ENCODE results near the gene WDFY3.

WDFY3 gene

GRCh38 chr4:84792366-84793301 lies 173.9 kb downstream of the WDFY3 start:
- in situ Hi-C loops (cut with HindIII; ENCODE audit: low sequenced_read_pairs): no loop called here
- no peak for DNase-seq (ENCODE audit: low read depth)
- H3K4me3 ChIP-seq (ENCODE audit: low read depth, low read length): no peak overlapping the region
- TF ChIP-seq CTCF (IDR thresholded peaks at IDR 0.05; ENCODE audit: low read depth, low read length, missing control alignments): no peak

DNA sequence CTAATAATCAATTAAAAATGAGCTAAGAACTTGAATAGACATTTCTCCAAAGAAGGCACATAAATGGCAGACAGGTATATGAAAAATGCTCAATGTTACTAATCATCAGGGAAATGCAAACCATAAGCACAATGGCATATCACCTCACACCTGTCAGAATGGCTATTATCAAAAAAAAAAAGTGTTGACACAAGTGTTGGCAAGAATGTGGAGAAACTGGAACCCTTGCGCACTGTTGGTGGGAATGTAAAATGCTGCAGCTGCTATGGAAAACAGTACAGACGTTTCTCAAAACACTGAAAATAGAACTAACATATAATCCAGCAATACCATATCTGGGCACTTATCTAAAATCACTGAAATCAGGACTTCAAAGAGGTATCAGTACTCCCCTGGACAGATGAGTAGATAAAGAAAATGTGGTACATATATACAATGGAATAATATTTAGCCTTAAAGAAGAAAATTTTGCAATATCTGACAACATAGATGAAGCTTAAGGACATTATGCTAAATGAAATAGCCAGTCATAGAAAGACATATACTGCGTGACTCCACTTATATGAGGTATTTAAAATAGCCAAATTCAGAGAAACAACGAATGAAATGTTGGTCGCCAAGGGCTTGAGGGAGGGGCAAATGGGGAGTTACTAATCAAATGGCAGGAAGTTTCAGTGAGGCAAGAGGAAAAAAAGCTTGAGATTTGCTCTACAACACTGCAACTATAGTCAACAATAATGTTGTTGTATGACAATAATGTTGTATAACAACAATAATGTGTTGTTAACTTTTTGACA lies 175.5 kb downstream of the WDFY3 start:
- no peak overlapping the region for H3K4me3 ChIP-seq (ENCODE audit: low read depth, low read length)
- TF ChIP-seq CTCF (IDR thresholded peaks at IDR 0.05; ENCODE audit: low read depth, low read length, missing control alignments): no peak
- no peak for DNase-seq (ENCODE audit: low read depth)
- in situ Hi-C loops (cut with HindIII; ENCODE audit: low sequenced_read_pairs): no loop called here

DNA sequence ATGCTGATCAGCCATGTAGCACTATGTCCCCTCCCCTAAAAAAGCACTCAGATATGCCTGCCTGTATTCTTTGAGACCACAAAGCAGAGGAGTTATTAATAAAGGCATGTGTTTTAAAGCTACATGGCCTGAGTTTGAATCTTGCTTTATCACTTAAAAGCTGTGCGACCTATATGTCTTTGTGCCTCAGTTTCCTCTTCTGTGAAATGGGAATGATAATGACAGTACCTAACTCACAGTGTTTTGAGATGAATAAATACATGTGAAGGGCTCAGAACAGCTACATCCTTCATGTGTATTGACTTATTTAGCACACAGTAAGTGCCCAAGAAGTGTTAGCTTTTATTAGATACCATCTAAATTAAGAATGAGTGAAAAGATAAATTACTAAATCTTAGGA lies 180.0 kb downstream of the WDFY3 start:
- DNase-seq (ENCODE audit: low read depth): no peak
- H3K4me3 ChIP-seq (ENCODE audit: low read depth, low read length): no peak overlapping the region
- in situ Hi-C loops (cut with HindIII; ENCODE audit: low sequenced_read_pairs): no loop called here
- TF ChIP-seq CTCF (IDR thresholded peaks at IDR 0.05; ENCODE audit: low read depth, low read length, missing control alignments): no peak

GRCh38 chr4:84782517-84782916 lies 184.0 kb downstream of the WDFY3 start:
- in situ Hi-C loops (cut with HindIII; ENCODE audit: low sequenced_read_pairs): no loop called here
- no peak overlapping the region for H3K4me3 ChIP-seq (ENCODE audit: low read depth, low read length)
- no peak for DNase-seq (ENCODE audit: low read depth)
- TF ChIP-seq CTCF (IDR thresholded peaks at IDR 0.05; ENCODE audit: low read depth, low read length, missing control alignments): no peak

DNA sequence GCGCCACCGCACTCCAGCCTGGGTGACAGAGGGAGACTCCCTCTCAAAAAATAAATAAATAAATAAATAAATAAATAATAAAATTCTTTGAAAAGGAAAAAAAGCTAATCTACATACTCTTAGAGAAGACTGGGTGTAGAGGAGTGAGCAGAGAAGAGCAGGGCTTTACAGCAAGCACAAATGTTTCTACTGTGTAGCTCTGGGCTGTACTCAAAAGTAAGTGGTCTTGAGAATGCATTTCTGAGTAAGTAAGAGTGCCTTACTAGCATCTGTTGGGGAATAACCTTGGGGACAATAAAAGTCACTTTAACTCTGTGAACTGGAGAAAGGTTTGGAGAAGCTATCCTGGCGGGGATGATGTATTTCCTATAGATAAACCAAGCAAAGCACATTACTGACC lies 185.8 kb downstream of the WDFY3 start:
- H3K4me3 ChIP-seq (ENCODE audit: low read depth, low read length): no peak overlapping the region
- in situ Hi-C loops (cut with HindIII; ENCODE audit: low sequenced_read_pairs): no loop called here
- DNase-seq (ENCODE audit: low read depth): no peak
- no peak for TF ChIP-seq CTCF (IDR thresholded peaks at IDR 0.05; ENCODE audit: low read depth, low read length, missing control alignments)

GRCh38 chr4:84778041-84778440 lies 188.4 kb downstream of the WDFY3 start:
- in situ Hi-C loops (cut with HindIII; ENCODE audit: low sequenced_read_pairs): no loop called here
- TF ChIP-seq CTCF (IDR thresholded peaks at IDR 0.05; ENCODE audit: low read depth, low read length, missing control alignments): no peak
- no peak for DNase-seq (ENCODE audit: low read depth)
- no peak overlapping the region for H3K4me3 ChIP-seq (ENCODE audit: low read depth, low read length)
